ENCODE results near the gene HEXA. TPM values are rescaled to one million over a fixed set of nuclear protein-coding genes. Genes with fewer than 3 reads are reported as not detected.

Gene HEXA
- total and polyA plus RNA-seq, 2 of the 8 experiments (the other 6 are each of a cell fraction or from before 2014, with no cell fraction given) = 52.5 to 73.7 TPM

DNA sequence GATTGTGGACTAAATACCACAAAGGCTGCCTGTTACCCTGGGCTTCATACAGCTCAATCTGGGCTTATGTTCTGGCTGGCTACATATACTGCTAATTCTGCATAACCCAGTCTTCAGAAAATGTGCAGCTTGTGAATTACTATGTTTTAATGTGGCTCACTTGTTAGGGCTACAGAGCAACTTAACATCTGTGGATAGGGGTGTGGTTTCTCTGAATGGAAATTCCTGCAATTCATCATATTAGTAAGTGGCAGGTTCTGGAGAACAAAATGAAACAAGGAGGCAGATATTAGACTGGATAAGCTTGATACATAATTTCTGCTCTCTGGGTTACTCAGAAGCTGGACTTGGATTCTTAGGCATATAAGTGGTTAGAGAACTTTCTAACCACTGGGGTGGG is 29.0 kb upstream of the HEXA start:
- Histone ChIP-seq H3K27ac (ENCODE audit: low read depth, low read length) (no peak overlapping the region), H2BK20ac (ENCODE audit: low read length) (no peak overlapping the region), H4K20me1 (replicated peaks in 1 of 2; ENCODE audit: control insufficient read depth in 1 of 2, insufficient read depth in 2 of 2, low read length in 2 of 2) (no peaks in the 10 kb centered on the region), H2AK5ac (ENCODE audit: low read depth, low read length) (no peak overlapping the region), H3K79me2 (ENCODE audit: control insufficient read depth in 1 of 2, insufficient read depth in 2 of 2, low read length in 2 of 2) (no peaks in the 10 kb centered on the region), H3K36me3 (ENCODE audit: control insufficient read depth in 2 of 4, insufficient read depth in 4 of 4, low read length in 3 of 4) (no peaks in the 10 kb centered on the region), H3K23me2 (ENCODE audit: low read depth, low read length) (no peaks in the 10 kb centered on the region), H3K27me3 (replicated peaks in 1 of 4; ENCODE audit: control insufficient read depth in 3 of 4, extremely low read depth in 1 of 4, insufficient read depth in 3 of 4, low read length in 3 of 4) (peaks cover 0 to 3% (median 0%) of the 10 kb centered on the region in 4 experiments; a peak in 2 of 7 replicates), H3K9me3 (ENCODE audit: insufficient read depth in 2 of 2, low read depth in 1 of 2, low read length in 1 of 2) (no peaks in the 10 kb centered on the region; a peak in 1 of 4 replicates), H2BK120ac (replicated peaks; ENCODE audit: low read depth, low read length) (no peak overlapping the region), H3K4ac (replicated peaks; ENCODE audit: insufficient read length, low read depth, low read length) (no peak overlapping the region), H3K9ac (replicated peaks in 1 of 4; ENCODE audit: extremely low read depth in 1 of 4, low read depth in 3 of 4, low read length in 3 of 4) (no peak overlapping the region), H3K18ac (ENCODE audit: extremely low read depth, low read length) (no peak overlapping the region), H2BK15ac (ENCODE audit: low read length) (no peak overlapping the region), H3K4me3 (ENCODE audit: extremely low read depth in 1 of 4, insufficient read depth in 2 of 4, low read depth in 3 of 4, low read length in 4 of 4) (no peak overlapping the region), H3K23ac (ENCODE audit: insufficient read length) (no peak overlapping the region), H2AFZ (ENCODE audit: low read length) (no peak overlapping the region), H3K56ac (replicated peaks; ENCODE audit: insufficient read length, low read depth, low read length) (no peak overlapping the region), H3K4me1 (replicated peaks in 1 of 4; ENCODE audit: control insufficient read depth in 3 of 4, insufficient read depth in 4 of 4, low read length in 3 of 4) (no peaks in the 10 kb centered on the region), H3K4me2 (ENCODE audit: insufficient read depth in 1 of 2, low read depth in 2 of 2, low read length in 2 of 2) (no peak overlapping the region), H2BK5ac (ENCODE audit: low read depth, low read length) (no peak overlapping the region), H2BK12ac (ENCODE audit: low read depth, low read length) (no peak overlapping the region), H3K14ac (ENCODE audit: insufficient read length) (no peak overlapping the region), H3K79me1 (ENCODE audit: low read depth, low read length) (no peaks in the 10 kb centered on the region), H4K8ac (ENCODE audit: extremely low read depth, insufficient read depth, low read length) (no peak overlapping the region), H4K91ac (replicated peaks; ENCODE audit: insufficient read length, low read length) (no peak overlapping the region), H4K5ac (ENCODE audit: insufficient read length, low read depth, low read length) (no peak overlapping the region)
- FAIRE-seq = no peak
- ChIA-PET POLR2A (ENCODE audit: partially characterized antibody) (no interaction called here), CTCF (ENCODE audit: partially characterized antibody) (interaction anchor here (0.7 to 1.0 kb wide), 2 partner anchors 42 to 139 kb away, joined by 3 read pairs; no protein-coding TSS in a partner anchor)
- DNase-seq (ENCODE audit: low read depth in 1 of 2, low spot score in 2 of 2) = no peak
- TF ChIP-seq KDM1A (IDR thresholded peaks at IDR 0.05; ENCODE audit: borderline replicate concordance, low read length) = no peak
- TF ChIP-seq ASH2L (IDR thresholded peaks at IDR 0.05; ENCODE audit: low read length) = no peak
- TF ChIP-seq TAF7 (optimal IDR thresholded peaks at IDR 0.05; ENCODE audit: borderline replicate concordance, low read depth, low read length) = no peak
- TF ChIP-seq HDAC6 (IDR thresholded peaks at IDR 0.05; ENCODE audit: low read depth, low read length) = no peak
- no peak for TF ChIP-seq EZH2 (IDR thresholded peaks at IDR 0.05; ENCODE audit: low read depth, low read length, severe bottlenecking)
- TF ChIP-seq FOSL1 (IDR thresholded peaks at IDR 0.05; ENCODE audit: insufficient read depth, low read depth, low read length) = no peak
- TF ChIP-seq RFX5 (IDR thresholded peaks at IDR 0.05; ENCODE audit: borderline replicate concordance, low read depth, low read length) = no peak
- TF ChIP-seq CTBP2 (IDR thresholded peaks at IDR 0.05; ENCODE audit: borderline replicate concordance, insufficient read depth, insufficient read length, low read length) = no peak
- TF ChIP-seq, protein P1, sequence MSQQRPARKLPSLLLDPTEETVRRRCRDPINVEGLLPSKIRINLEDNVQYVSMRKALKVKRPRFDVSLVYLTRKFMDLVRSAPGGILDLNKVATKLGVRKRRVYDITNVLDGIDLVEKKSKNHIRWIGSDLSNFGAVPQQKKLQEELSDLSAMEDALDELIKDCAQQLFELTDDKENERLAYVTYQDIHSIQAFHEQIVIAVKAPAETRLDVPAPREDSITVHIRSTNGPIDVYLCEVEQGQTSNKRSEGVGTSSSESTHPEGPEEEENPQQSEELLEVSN (IDR thresholded peaks at IDR 0.05) = no peak
- TF ChIP-seq NANOG (IDR thresholded peaks at IDR 0.05; ENCODE audit: insufficient read depth, low read depth, low read length, poor library complexity, severe bottlenecking) = no peak
- TF ChIP-seq POLR2A (IDR thresholded peaks at IDR 0.05; ENCODE audit: control extremely low read depth in 1 of 2, low read depth in 2 of 2, low read length in 2 of 2) = no peak
- no peak for TF ChIP-seq SIRT6 (IDR thresholded peaks at IDR 0.05; ENCODE audit: low read length)
- no peak for TF ChIP-seq SAP30 (IDR thresholded peaks at IDR 0.05; ENCODE audit: insufficient read depth, insufficient replicate concordance, low read length)
- TF ChIP-seq EP300 (IDR thresholded peaks at IDR 0.05; ENCODE audit: borderline replicate concordance in 1 of 2, low read depth in 2 of 2, low read length in 2 of 2) = no peak
